Mesothelial cell of epicardium (in vitro differentiated cells): ENCODE results near the gene LDB2. TPM values are rescaled to one million over a fixed set of nuclear protein-coding genes. Genes with fewer than 3 reads are reported as not detected.

Source experiments
- DNase-seq, 2 experiments: peaks; one replicate each; pipeline ENCODE4 v3.0.0; 2021; ENCODE audit warnings: low spot score in 2 of 2; ENCODE audit not compliant: unreplicated experiment in 2 of 2
- H3K27ac Mint-ChIP-seq: 2 replicates; pipeline ENCODE4 v1.8.0; 2021; ENCODE audit warnings: mixed read lengths
- H3K27me3 Mint-ChIP-seq: 2 replicates; pipeline ENCODE4 v1.8.0; 2021; ENCODE audit warnings: low read depth, mixed read lengths
- H3K36me3 Mint-ChIP-seq: 2 replicates; pipeline ENCODE4 v1.8.0; 2021; ENCODE audit warnings: mixed read lengths
- H3K4me1 Mint-ChIP-seq: 2 replicates; pipeline ENCODE4 v1.8.0; 2021; ENCODE audit warnings: mixed read lengths
- H3K4me3 Mint-ChIP-seq: 2 replicates; pipeline ENCODE4 v1.8.0; 2021; ENCODE audit warnings: mild to moderate bottlenecking, moderate library complexity, mixed read lengths
- H3K9me3 Mint-ChIP-seq: 2 replicates; pipeline ENCODE4 v1.8.0; 2021; ENCODE audit warnings: mixed read lengths
- CTCF ChIP-seq: fragments of 200-600 bp; sonication (generic); IDR thresholded peaks from one replicate; pipeline ENCODE4 v1.5.0; 2021; ENCODE audit warnings: antibody characterized with exemption; ENCODE audit not compliant: unreplicated experiment
- total RNA-seq: library from RNA; stranded (reverse); gene quantifications from 3 replicates; pipeline ENCODE4 v1.2.1, GENCODE V29; 2021

Gene LDB2
- total RNA-seq, 1 donor from 2014 or later: 7.6 TPM

- H3K27ac Mint-ChIP-seq: no peak overlapping the region
- H3K4me3 Mint-ChIP-seq: no peak overlapping the region
- H3K36me3 Mint-ChIP-seq: no peaks in the 10 kb centered on the region
- H3K4me1 Mint-ChIP-seq: peaks cover 5% of the 10 kb centered on the region
- no peak for TF ChIP-seq CTCF
- no peaks in the 10 kb centered on the region for H3K9me3 Mint-ChIP-seq
- DNase-seq: no peak
- no peaks in the 10 kb centered on the region for H3K27me3 Mint-ChIP-seq
Measured at GRCh38 chr4:16588651-16589050, 309.8 kb downstream of the LDB2 start.

- H3K27me3 Mint-ChIP-seq: no peaks in the 10 kb centered on the region
- H3K4me3 Mint-ChIP-seq: no peak overlapping the region
- no peaks in the 10 kb centered on the region for H3K36me3 Mint-ChIP-seq
- peaks cover 5% of the 10 kb centered on the region for H3K4me1 Mint-ChIP-seq
- DNase-seq: no peak
- no peak overlapping the region for H3K27ac Mint-ChIP-seq
- H3K9me3 Mint-ChIP-seq: no peaks in the 10 kb centered on the region
- TF ChIP-seq CTCF: no peak
Measured at GRCh38 chr4:16588149-16588548, 310.3 kb downstream of the LDB2 start.

DNA sequence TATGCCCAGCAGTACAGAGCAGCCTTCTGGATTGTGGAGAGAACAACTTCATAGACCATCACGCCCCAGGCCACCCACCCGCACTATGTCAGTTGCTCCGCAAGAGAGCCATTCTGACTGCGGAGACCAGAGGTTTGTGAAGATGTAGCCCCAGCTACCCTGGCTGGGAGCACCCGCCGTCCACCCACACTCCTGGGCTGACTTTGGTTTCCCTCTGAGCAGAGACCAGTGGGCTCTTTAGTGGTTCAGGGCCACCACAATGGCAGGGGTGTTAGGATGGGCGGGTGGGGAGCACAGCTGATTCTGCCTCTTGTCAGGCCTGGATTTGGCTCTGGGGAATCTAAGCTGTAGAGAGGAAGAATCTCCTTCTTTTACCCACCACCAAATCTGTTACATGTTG is 313.4 kb downstream of the LDB2 start:
- no peak for DNase-seq
- no peak for TF ChIP-seq CTCF
- H3K27me3 Mint-ChIP-seq: peaks cover 3% of the 10 kb centered on the region
- H3K27ac Mint-ChIP-seq: no peak overlapping the region
- H3K36me3 Mint-ChIP-seq: no peaks in the 10 kb centered on the region
- no peak overlapping the region for H3K4me3 Mint-ChIP-seq
- H3K9me3 Mint-ChIP-seq: no peaks in the 10 kb centered on the region
- no peaks in the 10 kb centered on the region for H3K4me1 Mint-ChIP-seq

GRCh38 chr4:16583764-16584163 is 314.7 kb downstream of the LDB2 start:
- peaks cover 3% of the 10 kb centered on the region for H3K27me3 Mint-ChIP-seq
- no peak for TF ChIP-seq CTCF
- no peak for DNase-seq

GRCh38 chr4:16582526-16582925 is 315.9 kb downstream of the LDB2 start:
- TF ChIP-seq CTCF: no peak
- no peak for DNase-seq
- H3K27ac Mint-ChIP-seq: no peak overlapping the region
- no peak overlapping the region for H3K4me3 Mint-ChIP-seq
- no peaks in the 10 kb centered on the region for H3K36me3 Mint-ChIP-seq
- H3K27me3 Mint-ChIP-seq: peaks cover 3% of the 10 kb centered on the region
- no peaks in the 10 kb centered on the region for H3K4me1 Mint-ChIP-seq
- H3K9me3 Mint-ChIP-seq: peaks cover 6% of the 10 kb centered on the region

More at GRCh38 chr4:16583764-16584163, 314.7 kb downstream of the LDB2 start:
- Mint-ChIP-seq H3K4me1 (no peaks in the 10 kb centered on the region), H3K4me3 (no peak overlapping the region), H3K9me3 (peaks cover under 1% of the 10 kb centered on the region), H3K36me3 (no peaks in the 10 kb centered on the region), H3K27ac (no peak overlapping the region)

DNA sequence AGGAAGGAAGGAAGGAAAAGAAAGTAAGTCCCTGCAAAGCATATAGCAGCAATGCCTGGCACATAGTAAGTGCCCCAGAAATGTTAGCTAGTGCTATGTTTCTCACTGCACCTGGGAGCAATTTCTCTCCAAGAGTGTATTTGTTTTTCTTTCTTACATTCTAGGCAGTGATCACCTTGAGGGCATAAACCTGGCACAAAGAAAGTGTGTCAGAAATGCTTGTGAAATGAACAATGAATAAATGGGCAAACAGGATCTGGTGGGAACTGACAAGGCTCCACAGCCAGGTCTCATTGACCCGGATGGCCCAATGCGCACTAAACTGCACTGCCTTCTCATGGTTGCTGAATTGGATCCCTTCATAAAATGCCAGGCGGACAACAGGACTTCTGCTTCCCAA is 316.4 kb downstream of the LDB2 start:
- no peak for DNase-seq
- Mint-ChIP-seq H3K4me3 (no peak overlapping the region), H3K27me3 (peaks cover 3% of the 10 kb centered on the region)

More for the DNA sequence above, 316.4 kb downstream of the LDB2 start:
- TF ChIP-seq CTCF: no peak
- Mint-ChIP-seq H3K4me1 (no peaks in the 10 kb centered on the region), H3K36me3 (no peaks in the 10 kb centered on the region), H3K27ac (no peak overlapping the region), H3K9me3 (peaks cover 6% of the 10 kb centered on the region)
